HCEC 1CT (cell line): ENCODE data around the gene ARHGAP35.

Experiments
- DNase-seq: peaks from one replicate; pipeline ENCODE4 v3.0.0-alpha.2; 2017

Gene ARHGAP35

DNA sequence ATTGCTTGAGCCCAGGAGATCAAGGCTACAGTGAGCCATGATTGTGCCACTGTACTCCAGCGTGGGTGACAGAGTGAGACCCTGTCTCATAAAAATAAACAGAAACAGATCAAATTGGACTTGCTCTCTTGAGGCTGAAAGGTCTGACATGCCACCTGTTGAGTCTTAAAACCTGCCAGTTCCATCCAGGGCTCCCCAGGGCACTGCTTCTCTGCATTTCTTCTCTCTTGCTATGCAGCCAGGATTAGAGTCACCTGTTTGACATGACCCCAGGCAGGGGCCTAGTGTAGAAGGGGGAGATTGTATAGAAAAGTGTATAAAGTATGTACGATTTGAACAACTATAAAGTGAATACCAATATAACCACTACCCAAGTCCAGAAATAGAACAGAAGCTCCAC lies 45.4 kb downstream of the ARHGAP35 start:
- DNase-seq = no peak

DNA sequence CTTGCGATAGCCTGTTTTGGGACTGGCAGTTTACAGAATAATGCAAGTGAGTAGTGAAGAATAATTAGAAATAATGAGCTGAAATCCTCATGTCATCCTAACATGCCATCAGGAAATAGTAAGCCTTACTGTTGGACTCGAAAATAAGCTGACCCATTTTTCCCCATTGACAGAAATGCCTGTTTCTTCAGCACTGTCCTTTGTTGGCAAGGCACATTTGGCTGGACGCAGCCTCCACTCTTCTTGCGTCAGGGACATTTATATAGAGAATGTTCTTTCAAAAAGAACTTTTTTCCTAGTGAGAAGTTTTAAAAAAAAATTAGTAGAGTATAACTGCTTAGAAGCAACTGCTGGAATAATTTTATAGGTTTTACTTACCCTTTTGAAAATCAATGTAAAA lies 47.1 kb downstream of the ARHGAP35 start:
- no peak for DNase-seq

DNA sequence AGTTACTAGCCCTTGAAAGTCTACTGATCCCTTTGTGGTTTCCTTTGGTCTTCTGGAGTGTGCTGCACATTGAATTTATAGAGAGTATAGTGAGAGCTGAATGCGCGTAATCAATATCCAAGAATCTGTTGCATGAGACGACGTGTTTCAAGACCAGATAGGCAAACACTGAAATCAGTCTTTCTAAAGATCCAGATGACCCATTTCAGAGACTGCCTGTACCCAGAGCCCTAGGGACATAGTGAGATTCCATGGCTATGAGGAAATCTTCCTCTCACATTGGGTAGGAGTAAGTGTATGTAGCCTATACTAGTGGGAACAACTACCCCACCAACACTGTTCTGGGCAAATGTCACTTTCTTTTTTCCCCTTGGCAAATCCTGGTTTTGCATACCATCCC lies 48.6 kb downstream of the ARHGAP35 start:
- DNase-seq = no peak
